HG03025 (cell line): Measurements from ENCODE around the gene PRKAG3.

ENCODE experiments used
- ATAC-seq: cut with Tn5 transposase; IDR thresholded peaks from one replicate; pipeline ENCODE4 v1.9.1; 2021; ENCODE audit warnings: mild to moderate bottlenecking, moderate library complexity; ENCODE audit not compliant: unreplicated experiment, low FRiP score

The PRKAG3 gene

DNA sequence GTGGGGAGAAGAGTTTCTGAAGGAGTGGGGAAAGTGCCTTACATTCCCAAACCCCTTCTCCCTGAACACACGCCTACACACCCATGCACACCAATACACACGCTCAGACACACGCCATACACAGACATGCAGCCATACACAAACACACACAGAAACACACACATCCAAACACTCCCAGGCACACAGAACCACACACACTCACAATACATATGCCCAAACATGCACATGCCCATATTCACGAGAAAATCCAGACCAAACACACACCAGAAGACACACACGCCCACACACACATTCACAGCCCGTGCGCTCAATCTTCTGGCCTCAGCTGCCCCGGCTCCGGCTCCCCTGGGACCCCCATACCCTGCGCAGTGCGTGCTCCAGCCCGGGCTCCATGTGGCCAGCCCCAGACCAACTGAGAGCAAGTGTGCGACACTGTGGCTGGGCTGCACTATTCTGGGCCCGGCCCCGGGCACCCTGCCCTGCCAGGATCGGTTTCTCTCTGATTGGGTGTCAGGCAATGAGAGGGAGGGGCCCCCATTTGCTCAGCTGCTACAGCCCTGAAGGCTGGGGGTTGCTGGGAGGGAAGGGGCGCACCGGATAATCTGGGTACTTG, at the start of gene PRKAG3:
Gene PRKAG3 (minus strand): TSS at position 426 of the 613 bp plus-strand sequence.
- ATAC-seq, result no peak

DNA sequence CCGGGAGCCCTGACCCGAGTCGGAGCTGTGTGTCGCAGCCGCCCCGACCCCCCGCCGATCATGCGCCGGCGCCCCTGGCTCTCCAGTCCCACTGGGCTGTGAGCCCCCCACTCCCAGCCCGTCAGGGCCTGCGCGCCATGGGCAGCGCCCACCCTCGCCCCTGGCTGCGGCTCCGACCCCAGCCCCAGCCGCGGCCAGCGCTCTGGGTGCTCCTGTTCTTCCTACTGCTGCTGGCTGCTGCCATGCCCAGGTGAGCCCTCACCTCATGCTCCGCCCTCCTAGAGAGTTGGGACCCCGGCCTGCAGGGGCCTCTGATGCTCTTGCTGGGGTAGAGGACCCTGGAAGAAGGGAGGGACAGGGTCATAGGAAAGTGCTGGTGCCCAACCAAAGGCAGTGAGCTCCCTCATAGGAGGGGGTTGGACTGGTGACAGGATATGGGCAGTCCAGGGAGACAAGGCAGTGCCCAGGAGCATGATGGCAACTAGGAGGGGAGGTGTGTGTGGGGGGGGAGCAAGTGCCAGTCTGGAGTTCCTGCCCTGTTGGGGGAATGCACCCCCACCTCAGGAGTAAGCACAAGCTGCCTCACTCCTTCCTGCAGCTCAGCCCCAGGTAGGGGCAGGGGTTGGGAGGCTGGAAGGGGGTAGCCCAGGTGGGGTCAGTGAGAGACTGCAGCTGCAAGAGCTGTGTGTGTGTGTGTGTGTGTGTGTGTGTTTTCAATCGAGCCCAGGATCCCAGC, 49.4 kb upstream of the PRKAG3 start:
- no peak for ATAC-seq

DNA sequence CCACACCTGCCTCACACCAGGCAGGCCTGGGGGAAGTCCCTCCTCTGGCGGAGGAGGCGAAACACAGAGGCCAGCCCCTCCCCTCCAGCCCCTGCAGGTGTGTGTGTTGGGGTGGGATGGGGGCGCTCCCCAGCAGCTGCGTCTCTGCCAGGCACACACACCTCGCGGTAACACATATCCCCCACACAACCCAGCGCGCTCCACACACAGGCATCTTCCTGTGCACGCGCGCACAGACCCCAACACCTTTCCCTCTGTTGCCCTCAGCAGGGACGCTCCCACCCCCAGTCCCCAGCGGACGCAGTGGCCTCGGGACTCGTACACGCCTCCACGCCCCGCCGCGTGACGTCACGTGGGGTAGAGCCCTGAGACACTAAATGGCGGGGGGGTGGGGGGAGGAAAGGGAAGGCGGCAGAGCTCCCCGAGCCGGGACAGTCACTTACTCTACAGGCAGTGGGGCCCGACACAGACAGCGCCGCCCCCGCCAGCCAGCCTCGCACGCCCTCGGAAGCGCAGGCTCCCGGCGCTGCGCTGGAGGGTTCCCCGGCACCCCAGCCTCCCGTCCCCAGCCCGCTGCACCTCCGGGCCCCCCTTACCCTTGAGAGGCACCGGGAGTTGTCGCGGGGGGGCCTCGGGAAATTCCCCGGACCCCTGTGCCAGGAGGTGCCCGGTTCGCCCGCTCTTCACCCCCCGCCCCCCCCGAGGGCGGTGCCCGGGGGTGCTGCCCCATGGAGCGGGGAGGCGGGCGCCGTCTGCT, 48.7 kb upstream of the PRKAG3 start, which contains the start of gene WNT10A:
Gene WNT10A (plus strand): TSS at position 751 of the 757 bp plus-strand sequence. CDS start 144 bp downstream, outside the sequence.
- ATAC-seq, result peak; percentile 59

DNA sequence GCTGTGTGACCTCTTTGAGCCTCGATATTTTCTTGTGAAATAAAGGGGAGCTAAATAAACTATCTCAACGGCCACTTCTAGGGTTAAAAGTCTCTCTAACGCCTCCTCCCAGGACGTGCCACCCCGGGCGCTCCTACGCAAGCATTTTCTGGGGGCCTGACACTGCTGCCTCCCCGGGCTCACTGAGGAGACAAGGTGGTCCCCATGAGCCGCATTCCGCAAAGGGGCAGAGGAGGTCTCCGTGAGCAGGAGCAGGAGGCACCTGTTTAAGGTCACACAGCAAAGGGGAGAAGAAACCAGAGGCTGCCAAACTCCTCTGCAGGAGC, 48.1 kb upstream of the PRKAG3 start:
- ATAC-seq, result no peak

DNA sequence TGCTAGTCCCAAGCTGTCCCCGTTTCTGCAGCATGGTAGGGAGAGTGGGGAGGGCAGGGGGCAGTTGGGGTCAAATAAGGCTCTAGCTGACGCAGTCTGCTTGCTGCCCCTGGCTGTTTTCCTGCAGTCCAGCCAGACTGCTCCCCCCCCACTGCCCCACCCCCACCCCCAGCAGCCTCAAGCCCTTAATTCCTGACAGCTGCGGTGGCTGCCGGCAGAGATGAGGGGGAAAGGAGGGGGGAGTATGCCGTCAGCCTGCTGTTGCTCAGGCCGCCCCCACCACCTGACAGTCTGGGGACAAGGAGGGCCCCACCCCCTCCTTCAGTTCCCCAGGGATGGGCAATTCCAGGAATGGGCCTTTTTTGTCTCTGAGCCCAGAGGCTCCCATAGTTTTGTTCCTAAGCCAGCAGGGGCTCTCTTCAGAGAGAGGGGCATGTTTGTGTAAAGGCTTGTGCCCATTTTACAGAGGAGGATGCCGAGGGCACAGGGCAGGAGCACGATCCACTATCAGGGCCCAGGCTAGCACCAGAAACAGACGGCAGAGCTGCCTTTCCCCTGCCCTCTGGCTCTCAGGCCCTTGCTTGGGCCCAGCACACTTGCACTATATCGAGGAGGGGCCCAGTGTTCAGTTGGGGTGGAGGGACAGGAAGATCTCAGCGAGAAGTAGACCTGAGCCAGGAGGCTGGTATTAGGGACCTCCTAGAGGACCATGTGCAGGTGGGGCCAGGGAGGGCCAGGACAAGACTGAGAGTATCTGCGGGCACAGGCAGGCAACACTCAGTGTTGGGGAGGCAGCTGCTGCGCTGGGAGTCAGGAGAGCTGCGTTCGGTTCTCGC, 47.5 kb upstream of the PRKAG3 start:
- no peak for ATAC-seq

DNA sequence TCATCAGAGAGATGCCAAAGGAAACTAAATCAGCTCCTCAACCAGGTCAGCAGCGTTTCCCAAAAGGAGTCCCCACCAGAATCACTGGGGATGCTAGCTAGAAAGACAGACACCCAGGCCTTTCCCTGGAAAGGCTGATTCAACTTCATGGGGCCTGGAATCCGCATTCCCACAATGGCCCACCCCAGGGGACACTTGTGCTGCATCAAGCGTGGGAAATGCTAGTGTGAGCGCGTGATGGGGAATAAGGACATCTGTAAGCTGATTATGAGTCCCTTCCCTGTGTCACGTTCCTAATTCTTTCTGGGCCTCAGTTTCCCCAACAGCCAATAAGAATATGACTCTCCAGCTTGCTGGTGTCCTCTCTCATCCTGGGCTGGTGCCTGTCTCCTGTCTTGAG, 46.9 kb upstream of the PRKAG3 start:
- ATAC-seq, result no peak

DNA sequence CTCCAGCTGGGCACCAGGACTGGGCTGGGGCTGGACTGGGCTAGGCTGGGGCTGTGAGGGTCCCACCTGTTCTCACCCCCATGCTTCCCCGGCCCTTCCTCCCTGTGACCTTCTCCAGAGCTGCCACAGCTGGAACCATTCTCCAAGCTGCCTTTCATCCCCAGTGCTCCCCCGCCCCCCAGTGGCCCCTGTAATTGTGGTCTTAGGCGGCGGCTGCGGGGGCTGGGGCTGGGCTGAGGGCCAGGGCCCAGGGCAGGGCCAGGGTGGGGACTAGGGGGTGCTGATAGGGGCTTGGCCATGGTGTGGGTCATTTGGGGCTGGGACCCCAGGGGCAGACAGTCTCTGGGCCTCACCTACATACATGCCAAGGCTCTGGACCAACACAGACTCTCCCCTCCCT, 46.3 kb upstream of the PRKAG3 start:
- ATAC-seq, result no peak

DNA sequence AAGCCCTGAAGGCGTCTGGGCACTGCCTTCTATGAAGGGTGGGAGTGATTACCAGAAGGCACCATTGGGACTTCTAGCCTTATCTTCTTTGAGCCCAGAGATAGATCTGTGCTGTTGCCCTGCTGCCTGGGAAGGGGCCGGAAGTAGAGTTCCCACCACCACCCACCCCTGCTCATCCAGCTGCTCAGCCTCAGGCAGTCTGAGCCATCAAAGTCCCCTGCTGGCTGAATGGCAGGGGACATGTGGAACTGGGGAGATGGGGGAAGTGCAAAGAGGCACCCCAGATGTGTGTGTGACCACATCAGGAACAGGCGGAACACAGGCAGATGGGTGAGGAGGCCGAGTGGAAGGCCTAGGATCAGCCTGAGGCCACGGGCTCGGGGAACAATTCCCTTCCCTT, 45.7 kb upstream of the PRKAG3 start:
- ATAC-seq, result no peak

DNA sequence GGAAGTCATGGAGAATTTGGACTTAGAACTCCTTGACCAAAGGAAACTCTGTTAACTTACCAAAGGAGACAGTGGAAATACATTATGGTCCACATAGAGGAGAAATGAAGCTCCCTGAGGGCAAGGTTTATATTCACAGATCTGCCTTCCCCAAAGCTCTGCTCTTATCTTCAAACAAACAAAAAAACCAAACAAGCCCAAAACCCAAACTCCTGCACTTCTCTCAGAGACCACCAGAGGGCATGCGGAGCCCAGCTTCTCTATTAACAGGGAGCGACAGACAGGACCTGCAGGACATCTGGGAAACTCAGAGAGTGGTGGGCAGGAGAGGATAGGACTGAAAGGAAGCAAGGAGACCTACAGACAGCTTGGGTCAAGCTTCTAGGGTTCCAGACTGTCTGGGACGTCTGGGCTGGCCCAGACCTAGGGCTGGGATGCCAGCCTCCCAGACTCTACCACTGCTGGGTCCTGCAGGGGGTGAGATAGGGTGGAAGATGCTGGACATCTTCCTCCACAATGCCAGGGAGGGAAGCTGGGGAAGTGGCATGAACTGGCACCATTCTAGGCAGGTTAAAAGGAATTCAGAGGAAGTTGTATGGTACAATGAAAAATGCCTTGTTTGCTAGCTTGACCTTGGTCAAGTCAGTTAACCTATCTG, 45.1 kb upstream of the PRKAG3 start:
- no peak for ATAC-seq

DNA sequence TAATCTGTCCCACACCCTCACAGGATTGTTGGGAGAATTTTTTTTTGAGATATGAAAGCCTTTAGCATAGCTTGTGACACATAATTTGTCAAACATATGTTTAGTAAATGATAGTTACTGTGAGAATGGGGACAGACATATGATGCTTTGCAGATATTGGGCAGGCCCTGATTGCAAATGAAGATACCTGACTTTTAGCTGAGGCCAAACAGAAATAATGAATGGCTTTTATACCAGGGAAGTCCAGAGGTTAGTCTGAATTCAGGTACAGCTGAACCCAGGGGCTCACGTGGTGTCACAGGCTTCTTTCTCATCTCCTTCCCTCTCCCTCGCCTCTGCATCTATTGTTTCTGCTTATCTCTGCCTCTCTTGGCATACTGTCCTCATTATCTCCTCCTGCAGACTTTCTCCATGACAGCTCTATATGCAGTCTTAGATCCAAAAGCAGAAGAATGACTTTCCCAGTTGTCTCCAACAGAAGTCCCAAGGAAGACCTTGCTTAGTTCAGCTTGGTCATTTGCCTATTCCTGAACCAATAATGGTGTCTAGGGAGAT, 44.2 kb upstream of the PRKAG3 start:
- ATAC-seq, result no peak

DNA sequence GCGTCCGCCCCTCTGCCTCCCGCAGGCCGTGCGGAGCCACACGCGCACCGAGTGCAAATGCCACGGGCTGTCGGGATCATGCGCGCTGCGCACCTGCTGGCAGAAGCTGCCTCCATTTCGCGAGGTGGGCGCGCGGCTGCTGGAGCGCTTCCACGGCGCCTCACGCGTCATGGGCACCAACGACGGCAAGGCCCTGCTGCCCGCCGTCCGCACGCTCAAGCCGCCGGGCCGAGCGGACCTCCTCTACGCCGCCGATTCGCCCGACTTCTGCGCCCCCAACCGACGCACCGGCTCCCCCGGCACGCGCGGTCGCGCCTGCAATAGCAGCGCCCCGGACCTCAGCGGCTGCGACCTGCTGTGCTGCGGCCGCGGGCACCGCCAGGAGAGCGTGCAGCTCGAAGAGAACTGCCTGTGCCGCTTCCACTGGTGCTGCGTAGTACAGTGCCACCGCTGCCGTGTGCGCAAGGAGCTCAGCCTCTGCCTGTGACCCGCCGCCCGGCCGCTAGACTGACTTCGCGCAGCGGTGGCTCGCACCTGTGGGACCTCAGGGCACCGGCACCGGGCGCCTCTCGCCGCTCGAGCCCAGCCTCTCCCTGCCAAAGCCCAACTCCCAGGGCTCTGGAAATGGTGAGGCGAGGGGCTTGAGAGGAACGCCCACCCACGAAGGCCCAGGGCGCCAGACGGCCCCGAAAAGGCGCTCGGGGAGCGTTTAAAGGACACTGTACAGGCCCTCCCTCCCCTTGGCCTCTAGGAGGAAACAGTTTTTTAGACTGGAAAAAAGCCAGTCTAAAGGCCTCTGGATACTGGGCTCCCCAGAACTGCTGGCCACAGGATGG, 42.0 kb upstream of the PRKAG3 start:
- ATAC-seq, result no peak

DNA sequence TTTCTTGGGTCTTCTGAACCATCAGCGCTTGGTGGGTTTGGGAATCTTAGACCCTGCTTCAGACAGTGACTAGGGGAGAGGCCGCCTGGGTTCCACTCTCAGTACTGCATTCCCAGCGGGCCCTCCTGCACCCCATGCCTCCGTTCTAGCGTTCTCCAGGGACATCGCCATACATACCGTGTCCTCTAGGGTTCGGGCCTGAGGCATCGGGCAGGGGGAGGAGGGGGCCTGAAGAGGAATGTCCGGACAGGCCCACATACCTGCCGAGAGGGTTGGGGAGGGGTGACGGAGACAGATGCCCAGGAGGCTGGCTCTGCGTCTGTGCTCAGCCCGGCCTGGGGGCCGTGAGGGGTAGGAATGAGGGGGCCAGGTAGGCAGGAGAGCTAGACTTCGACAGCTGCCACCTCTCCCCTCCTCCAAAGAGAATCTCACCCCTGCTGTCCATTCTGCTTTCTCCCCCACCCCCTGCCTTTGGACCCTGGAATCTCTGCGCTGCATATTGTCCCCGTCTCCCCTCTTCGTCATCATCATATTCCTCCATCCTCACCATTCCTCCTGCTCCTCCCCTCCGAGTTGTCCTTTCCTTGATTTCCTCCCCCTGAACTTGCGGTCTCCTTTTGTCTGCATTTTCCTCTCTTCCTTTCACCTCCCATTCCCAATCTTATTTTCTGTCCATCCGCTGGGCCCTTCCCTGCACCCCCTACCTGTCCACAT, 41.2 kb upstream of the PRKAG3 start:
- no peak for ATAC-seq

DNA sequence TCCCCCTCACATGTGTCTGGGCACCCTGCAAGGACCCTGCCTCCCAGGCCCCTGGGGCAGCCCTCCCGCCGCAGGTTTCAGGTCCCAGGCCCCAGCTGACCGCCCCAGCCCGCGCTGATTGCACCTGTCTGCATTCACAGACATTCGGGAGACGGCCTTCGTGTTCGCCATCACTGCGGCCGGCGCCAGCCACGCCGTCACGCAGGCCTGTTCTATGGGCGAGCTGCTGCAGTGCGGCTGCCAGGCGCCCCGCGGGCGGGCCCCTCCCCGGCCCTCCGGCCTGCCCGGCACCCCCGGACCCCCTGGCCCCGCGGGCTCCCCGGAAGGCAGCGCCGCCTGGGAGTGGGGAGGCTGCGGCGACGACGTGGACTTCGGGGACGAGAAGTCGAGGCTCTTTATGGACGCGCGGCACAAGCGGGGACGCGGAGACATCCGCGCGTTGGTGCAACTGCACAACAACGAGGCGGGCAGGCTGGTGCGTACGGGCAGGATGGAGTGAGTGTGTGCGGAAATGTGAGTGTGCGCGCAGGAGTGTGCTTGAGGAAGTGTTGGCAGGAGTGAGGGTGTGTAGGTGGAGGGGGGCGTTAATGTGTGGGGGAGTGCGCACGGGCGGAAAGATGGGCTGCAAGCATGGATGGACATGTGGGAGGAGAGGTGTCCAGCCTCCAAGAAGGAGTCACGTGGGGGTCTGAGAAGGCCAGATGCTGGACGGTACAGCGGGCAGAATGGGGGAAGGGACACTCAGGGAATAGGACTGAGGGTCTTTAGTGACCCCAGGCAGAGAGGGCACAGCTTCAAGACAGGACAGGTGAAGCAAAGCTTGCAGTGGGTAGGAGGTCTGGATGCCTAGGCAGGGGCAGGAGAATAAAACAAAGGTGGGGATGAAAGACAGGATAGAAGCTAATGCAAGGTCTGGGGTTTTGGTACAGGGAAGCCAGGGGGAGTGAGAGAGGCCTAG, 40.0 kb upstream of the PRKAG3 start:
- no peak for ATAC-seq

DNA sequence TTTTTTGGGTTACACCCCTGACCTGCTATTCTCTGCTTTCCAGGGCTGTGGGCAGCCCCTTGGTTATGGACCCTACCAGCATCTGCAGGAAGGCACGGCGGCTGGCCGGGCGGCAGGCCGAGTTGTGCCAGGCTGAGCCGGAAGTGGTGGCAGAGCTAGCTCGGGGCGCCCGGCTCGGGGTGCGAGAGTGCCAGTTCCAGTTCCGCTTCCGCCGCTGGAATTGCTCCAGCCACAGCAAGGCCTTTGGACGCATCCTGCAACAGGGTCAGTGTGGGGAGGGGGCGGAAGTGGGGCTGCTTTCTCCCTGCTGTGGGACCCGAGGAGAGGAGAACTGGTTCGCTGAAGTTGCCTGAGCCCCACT, 39.4 kb upstream of the PRKAG3 start:
- ATAC-seq, result no peak

DNA sequence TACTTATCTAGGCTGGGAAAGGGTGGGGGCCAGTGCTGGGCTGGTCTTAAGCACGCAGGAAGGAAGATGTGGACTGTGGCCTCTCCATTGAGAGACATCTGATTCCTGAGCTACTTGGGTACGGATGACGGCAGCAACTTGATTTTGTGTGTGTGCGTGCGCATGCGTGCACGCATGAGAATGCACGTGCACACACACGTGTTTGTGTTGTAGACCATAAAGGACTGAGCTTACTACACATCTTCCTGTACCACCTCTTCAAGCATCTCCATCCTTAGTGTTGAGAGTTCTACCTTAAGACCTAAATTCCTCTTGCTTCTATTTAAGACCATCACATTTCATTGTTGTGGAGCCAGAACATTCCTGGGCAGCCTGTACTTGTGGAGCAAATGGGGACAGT, 37.5 kb upstream of the PRKAG3 start:
- no peak for ATAC-seq

DNA sequence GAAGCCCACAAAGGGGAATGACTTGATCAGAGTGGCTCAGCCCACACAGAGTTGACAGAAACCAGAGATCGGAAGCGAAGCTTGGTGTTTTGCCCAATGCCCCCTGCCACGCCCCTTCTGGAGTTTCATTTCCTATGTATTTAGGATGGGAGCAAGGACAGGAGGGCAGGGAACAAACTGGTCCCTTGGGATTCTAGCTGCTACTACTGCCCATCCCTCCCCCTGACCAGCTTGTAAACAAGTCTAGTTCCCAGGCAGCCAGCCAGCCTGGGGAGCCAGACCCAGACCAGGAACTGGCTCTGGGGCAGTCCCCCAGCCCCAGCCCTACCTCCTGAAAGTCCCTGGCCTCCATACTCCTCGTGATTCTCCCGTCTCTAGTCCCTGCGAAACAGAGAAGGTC, 36.3 kb upstream of the PRKAG3 start:
- no peak for ATAC-seq

DNA sequence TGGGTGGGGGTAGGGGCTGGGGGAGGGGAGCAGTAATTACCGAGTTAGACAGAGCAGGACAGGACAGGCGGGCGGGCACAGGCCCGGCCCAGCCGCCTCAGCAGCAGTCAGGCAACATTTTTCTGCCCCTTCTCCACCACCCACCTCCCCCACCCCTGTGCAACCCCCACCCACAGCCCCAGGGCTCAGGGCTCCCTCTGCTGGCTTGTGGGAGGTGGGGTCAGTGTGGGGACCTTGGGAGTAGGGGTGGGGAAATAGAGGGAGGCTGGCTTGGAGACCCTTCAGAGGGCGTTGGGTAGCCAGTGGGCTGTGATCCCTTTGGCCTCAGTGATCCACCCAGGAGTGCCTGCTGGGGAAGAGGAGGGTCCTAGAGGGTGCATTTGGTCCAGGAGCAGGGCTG, 34.4 kb upstream of the PRKAG3 start:
- no peak for ATAC-seq
